ENCODE measurements around the gene ITPR2. TPM values are rescaled to one million over a fixed set of nuclear protein-coding genes. Genes with fewer than 3 reads are reported as not detected.
"Not testable (repeated sequence)": the region's sequence is repeated elsewhere in the genome, so short reads cannot be mapped to it uniquely, and the experiment has no call there.

The ITPR2 gene
- total RNA-seq, 2 experiments from 2014 or later = 33.5 to 34.6 TPM

- no peak overlapping the region for H3K27ac Mint-ChIP-seq
- DNase-seq (no peak), ATAC-seq (no peak)
- H3K36me3 Mint-ChIP-seq (ENCODE audit: low read depth) = peaks cover 6% of the 10 kb centered on the region
- H3K4me3 Mint-ChIP-seq = no peak overlapping the region
- CTCF ChIA-PET = interaction anchor here (1.3 kb wide), 1 partner anchor 9 kb away, joined by 3 read pairs; no protein-coding TSS in a partner anchor
- H3K4me1 Mint-ChIP-seq (ENCODE audit: low read depth) = peaks cover 6% of the 10 kb centered on the region
- no peaks in the 10 kb centered on the region for H3K9me3 Mint-ChIP-seq (ENCODE audit: insufficient read depth)
- POLR2A ChIA-PET = no interaction called here
- H3K27me3 Mint-ChIP-seq (ENCODE audit: low read depth) = no peaks in the 10 kb centered on the region
Measured at GRCh38 chr12:26800347-26800746, 32.6 kb downstream of the ITPR2 start.

- no peaks in the 10 kb centered on the region for H3K9me3 Mint-ChIP-seq (ENCODE audit: insufficient read depth)
- no peak for DNase-seq
- no peak overlapping the region for H3K4me3 Mint-ChIP-seq
- peaks cover 6% of the 10 kb centered on the region for H3K4me1 Mint-ChIP-seq (ENCODE audit: low read depth)
- H3K27ac Mint-ChIP-seq = no peak overlapping the region
- ATAC-seq = no peak
- POLR2A ChIA-PET = no interaction called here
- CTCF ChIA-PET = interaction anchor here (0.9 to 1.3 kb wide), 2 partner anchors 10 to 85 kb away, joined by 3 read pairs; no protein-coding TSS in a partner anchor
- H3K27me3 Mint-ChIP-seq (ENCODE audit: low read depth) = no peaks in the 10 kb centered on the region
- peaks cover 6% of the 10 kb centered on the region for H3K36me3 Mint-ChIP-seq (ENCODE audit: low read depth)
Measured at GRCh38 chr12:26799741-26800140, 33.3 kb downstream of the ITPR2 start.

DNA sequence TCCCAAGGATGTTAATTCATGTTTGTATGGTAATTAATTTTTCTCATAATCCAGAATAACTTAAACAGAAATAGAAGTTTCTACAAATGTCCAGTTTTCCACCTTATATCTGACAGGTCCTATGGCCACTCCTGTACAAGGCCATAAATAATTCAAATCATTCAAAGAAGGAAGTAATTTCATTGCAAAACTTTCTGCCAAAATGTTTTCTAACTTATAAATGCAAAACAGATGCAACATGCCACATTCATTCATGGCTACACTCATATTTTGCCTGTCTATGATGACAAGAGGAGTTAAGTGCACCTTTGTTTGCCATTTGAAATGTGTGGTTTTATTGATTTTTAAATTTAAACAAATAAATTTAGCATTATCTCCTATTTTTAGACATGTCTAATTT is 34.4 kb downstream of the ITPR2 start:
- H3K27me3 Mint-ChIP-seq (ENCODE audit: low read depth) = no peaks in the 10 kb centered on the region
- H3K9me3 Mint-ChIP-seq (ENCODE audit: insufficient read depth) = peaks cover 3% of the 10 kb centered on the region
- DNase-seq (no peak), ATAC-seq (no peak)
- H3K4me1 Mint-ChIP-seq (ENCODE audit: low read depth) = peaks cover 5% of the 10 kb centered on the region
- no peak overlapping the region for H3K27ac Mint-ChIP-seq
- POLR2A ChIA-PET = no interaction called here
- no peak overlapping the region for H3K4me3 Mint-ChIP-seq
- CTCF ChIA-PET = interaction anchor here (0.6 kb wide), 1 partner anchor 446 kb away, joined by 3 read pairs; no protein-coding TSS in a partner anchor
- peaks cover 6% of the 10 kb centered on the region for H3K36me3 Mint-ChIP-seq (ENCODE audit: low read depth)

DNA sequence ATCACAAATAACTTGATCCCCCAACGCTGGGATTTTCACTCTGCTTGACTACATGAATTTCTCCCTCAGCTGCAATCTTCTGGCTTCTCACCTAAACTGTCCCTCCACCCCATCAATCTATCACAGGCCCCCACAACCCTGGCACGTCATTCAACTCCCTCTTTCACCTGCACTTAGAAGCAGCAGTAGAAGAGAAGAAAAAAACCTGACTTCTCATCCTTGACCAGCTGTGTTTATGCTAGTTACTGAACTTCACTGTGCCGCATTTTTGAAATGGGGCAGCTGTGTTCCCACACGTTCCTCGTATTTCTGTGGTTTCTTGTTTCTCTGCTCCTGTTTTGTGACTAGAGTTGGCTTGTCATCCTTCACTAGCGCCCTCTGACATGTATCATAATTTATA is 35.0 kb downstream of the ITPR2 start:
- H3K27ac Mint-ChIP-seq = no peak overlapping the region
- CTCF ChIA-PET = interaction anchor here (0.6 kb wide), 1 partner anchor 446 kb away, joined by 3 read pairs; no protein-coding TSS in a partner anchor
- peaks cover 3% of the 10 kb centered on the region for H3K9me3 Mint-ChIP-seq (ENCODE audit: insufficient read depth)
- H3K36me3 Mint-ChIP-seq (ENCODE audit: low read depth) = peaks cover 6% of the 10 kb centered on the region
- H3K27me3 Mint-ChIP-seq (ENCODE audit: low read depth) = no peaks in the 10 kb centered on the region
- no peak overlapping the region for H3K4me3 Mint-ChIP-seq
- no peaks in the 10 kb centered on the region for H3K4me1 Mint-ChIP-seq (ENCODE audit: low read depth)
- POLR2A ChIA-PET = no interaction called here
- ATAC-seq = no peak
- no peak for DNase-seq

GRCh38 chr12:26795910-26796309 is 37.1 kb downstream of the ITPR2 start:
- ChIA-PET POLR2A (interaction anchor here (0.6 kb wide), 1 partner anchor 138 kb away, joined by 3 read pairs; no protein-coding TSS in a partner anchor), CTCF (no interaction called here)
- Mint-ChIP-seq H3K4me1 (ENCODE audit: low read depth) (peaks cover 12% of the 10 kb centered on the region), H3K9me3 (ENCODE audit: insufficient read depth) (peaks cover 3% of the 10 kb centered on the region), H3K27me3 (ENCODE audit: low read depth) (no peaks in the 10 kb centered on the region), H3K27ac (no peak overlapping the region), H3K4me3 (no peak overlapping the region), H3K36me3 (ENCODE audit: low read depth) (peaks cover 6% of the 10 kb centered on the region)
- DNase-seq = no peak
- ATAC-seq = no peak

- H3K9me3 Mint-ChIP-seq (ENCODE audit: insufficient read depth) = peaks cover 3% of the 10 kb centered on the region
- H3K4me1 Mint-ChIP-seq (ENCODE audit: low read depth) = peaks cover 22% of the 10 kb centered on the region
- no peak overlapping the region for H3K27ac Mint-ChIP-seq
- H3K4me3 Mint-ChIP-seq = no peak overlapping the region
- POLR2A ChIA-PET = no interaction called here
- H3K27me3 Mint-ChIP-seq (ENCODE audit: low read depth) = no peaks in the 10 kb centered on the region
- no peak for DNase-seq
- H3K36me3 Mint-ChIP-seq (ENCODE audit: low read depth) = peaks cover 23% of the 10 kb centered on the region
- no peak for ATAC-seq
- CTCF ChIA-PET = no interaction called here
Measured at GRCh38 chr12:26791301-26791791, 41.6 kb downstream of the ITPR2 start.

- H3K9me3 Mint-ChIP-seq (ENCODE audit: insufficient read depth) = peaks cover 3% of the 10 kb centered on the region
- H3K36me3 Mint-ChIP-seq (ENCODE audit: low read depth) = peaks cover 23% of the 10 kb centered on the region
- ChIA-PET CTCF (no interaction called here), POLR2A (interaction anchor here (0.6 kb wide), 1 partner anchor 43 kb away, joined by 6 read pairs; the partner anchor contains the start of gene ITPR2)
- H3K4me1 Mint-ChIP-seq (ENCODE audit: low read depth) = peaks cover 22% of the 10 kb centered on the region
- no peaks in the 10 kb centered on the region for H3K27me3 Mint-ChIP-seq (ENCODE audit: low read depth)
- H3K27ac Mint-ChIP-seq = no peak overlapping the region
- no peak for DNase-seq
- no peak overlapping the region for H3K4me3 Mint-ChIP-seq
- ATAC-seq = no peak
Measured at GRCh38 chr12:26790645-26790994, 42.4 kb downstream of the ITPR2 start.

DNA sequence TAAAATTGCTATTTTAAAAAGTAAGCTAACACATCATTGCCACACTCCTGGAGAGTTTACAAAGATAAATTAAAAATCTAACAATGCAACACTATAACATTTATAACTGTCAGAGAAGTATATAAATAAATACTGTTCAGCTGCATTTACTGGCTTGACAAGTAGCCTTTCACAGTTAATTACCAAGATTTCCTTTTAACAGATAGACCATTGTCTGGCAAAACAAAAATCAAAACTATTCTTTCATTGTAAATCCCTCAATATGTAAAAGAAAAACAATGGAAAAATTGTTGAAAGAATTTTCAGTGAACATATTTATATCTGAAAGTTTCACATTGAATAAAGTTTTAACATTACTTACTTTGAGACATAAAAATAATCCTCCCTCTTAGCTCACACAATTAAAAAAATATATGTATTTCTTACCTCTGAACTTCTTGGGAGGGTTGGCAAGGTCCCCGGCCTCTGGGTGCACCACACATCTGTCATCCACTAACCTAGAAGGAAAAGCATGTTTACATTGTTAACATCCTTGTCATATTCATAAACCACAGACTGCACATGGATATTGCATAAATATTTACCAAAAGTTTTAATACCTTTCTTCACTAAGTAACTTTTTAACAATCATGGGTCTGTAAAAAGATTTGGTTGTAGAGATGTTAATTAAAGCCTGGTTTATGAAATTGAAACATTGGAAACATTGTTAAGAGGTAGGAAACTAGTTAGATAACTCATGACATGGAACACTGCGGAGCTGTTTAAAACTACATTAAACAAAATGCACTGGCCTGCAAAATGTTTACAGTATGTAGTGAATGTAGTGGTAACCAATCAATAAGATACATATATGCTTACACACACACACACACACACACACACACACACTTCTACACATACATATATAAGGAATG is 43.0 kb downstream of the ITPR2 start:
- ChIA-PET CTCF (interaction anchor here (0.7 kb wide), 1 partner anchor 20 kb away, joined by 3 read pairs; no protein-coding TSS in a partner anchor), POLR2A (no interaction called here)
- H3K9me3 Mint-ChIP-seq (ENCODE audit: insufficient read depth) = peaks cover 3% of the 10 kb centered on the region
- no peak for ATAC-seq
- DNase-seq = no peak
- no peak overlapping the region for H3K27ac Mint-ChIP-seq
- H3K27me3 Mint-ChIP-seq (ENCODE audit: low read depth) = no peaks in the 10 kb centered on the region
- H3K36me3 Mint-ChIP-seq (ENCODE audit: low read depth) = peaks cover 23% of the 10 kb centered on the region
- peaks cover 22% of the 10 kb centered on the region for H3K4me1 Mint-ChIP-seq (ENCODE audit: low read depth)
- no peak overlapping the region for H3K4me3 Mint-ChIP-seq

DNA sequence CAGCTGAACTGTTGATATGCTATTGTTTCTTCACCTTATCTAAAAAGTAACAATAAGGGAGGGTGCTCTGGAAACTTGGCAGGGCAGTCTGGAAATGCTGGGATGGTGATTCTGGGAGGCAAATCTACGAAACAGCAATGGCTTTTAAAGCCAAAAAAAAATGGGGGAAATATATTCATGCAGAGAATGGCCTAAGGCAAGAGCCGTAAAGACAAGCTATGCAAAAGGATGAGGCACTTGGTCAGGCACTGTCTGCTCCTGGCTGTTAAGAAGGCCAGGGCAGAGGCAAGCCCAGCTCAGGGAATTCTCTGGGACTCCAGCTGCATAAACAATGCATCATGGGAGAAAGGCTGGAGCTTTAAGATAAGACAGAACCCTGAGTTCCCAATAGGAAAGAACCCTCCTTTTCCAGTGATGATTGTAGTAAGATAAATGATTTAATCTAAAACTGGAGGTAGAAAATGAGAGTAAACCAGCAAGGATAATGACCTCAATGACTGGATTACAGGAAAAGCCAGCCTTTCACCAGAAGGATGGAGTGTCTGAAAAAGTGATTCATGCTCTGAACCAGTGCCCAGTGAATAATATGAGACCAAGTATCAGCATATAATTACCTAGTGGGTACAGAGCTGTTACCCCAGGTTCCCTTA is 46.0 kb downstream of the ITPR2 start:
- H3K4me1 Mint-ChIP-seq (ENCODE audit: low read depth) = peaks cover 20% of the 10 kb centered on the region
- no peaks in the 10 kb centered on the region for H3K9me3 Mint-ChIP-seq (ENCODE audit: insufficient read depth)
- ATAC-seq (no peak), DNase-seq (no peak)
- CTCF ChIA-PET = no interaction called here
- no peak overlapping the region for H3K4me3 Mint-ChIP-seq
- POLR2A ChIA-PET = no interaction called here
- H3K27ac Mint-ChIP-seq = no peak overlapping the region
- H3K36me3 Mint-ChIP-seq (ENCODE audit: low read depth) = peaks cover 32% of the 10 kb centered on the region
- H3K27me3 Mint-ChIP-seq (ENCODE audit: low read depth) = no peaks in the 10 kb centered on the region

DNA sequence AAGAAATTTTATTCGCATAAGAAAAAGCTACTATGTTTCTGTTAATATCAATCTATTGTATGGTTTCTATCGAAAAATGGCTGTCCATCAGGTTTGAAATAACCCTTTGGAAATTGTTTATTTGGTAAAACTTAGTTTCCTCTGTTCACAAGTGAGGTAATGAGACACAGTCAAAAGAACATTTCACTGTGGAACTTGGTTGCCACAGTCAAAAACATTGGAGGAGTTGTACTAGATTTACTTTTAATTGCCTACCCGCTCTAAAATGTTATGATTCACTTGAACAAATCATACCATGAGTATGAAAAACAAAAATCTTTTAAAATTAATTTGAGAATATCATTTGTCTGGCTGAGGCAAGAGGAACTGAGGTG is 46.5 kb downstream of the ITPR2 start:
- peaks cover 33% of the 10 kb centered on the region for H3K36me3 Mint-ChIP-seq (ENCODE audit: low read depth)
- ATAC-seq = no peak
- peaks cover 15% of the 10 kb centered on the region for H3K4me1 Mint-ChIP-seq (ENCODE audit: low read depth)
- no peaks in the 10 kb centered on the region for H3K9me3 Mint-ChIP-seq (ENCODE audit: insufficient read depth)
- CTCF ChIA-PET = no interaction called here
- H3K27ac Mint-ChIP-seq = no peak overlapping the region
- DNase-seq = no peak
- POLR2A ChIA-PET = no interaction called here
- H3K27me3 Mint-ChIP-seq (ENCODE audit: low read depth) = no peaks in the 10 kb centered on the region
- no peak overlapping the region for H3K4me3 Mint-ChIP-seq

DNA sequence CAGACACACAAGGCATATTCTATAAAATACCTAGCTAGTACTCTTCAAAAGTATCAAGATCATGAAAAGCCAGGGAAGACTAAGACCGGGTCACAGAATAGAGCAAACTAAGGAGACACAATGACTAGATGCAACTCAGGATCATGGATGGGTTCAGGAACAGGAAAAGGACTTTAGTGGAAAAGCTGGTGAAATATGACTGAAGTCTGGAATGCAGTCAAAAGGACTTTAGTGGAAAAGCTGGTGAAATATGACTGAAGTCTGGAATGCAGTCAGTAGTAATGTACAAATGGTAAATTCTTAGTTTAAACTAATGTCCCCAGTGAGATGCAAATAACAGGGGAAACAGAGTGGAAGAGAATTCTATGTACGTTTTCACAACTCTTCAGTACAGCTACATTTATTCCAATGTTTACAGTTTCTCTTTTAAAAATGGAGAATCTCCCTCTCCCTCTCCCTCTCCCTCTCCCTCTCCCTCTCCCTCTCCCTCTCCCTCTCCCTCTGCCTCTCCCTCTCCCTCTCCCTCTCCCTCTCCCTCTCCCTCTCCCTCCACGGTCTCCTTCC is 49.1 kb downstream of the ITPR2 start:
- H3K27ac Mint-ChIP-seq; H3K9me3 Mint-ChIP-seq (ENCODE audit: insufficient read depth); ATAC-seq; CTCF ChIA-PET; H3K27me3 Mint-ChIP-seq (ENCODE audit: low read depth); H3K4me3 Mint-ChIP-seq; POLR2A ChIA-PET; DNase-seq; H3K4me1 Mint-ChIP-seq (ENCODE audit: low read depth): not testable (repeated sequence)
- peaks cover 46% of the 10 kb centered on the region for H3K36me3 Mint-ChIP-seq (ENCODE audit: low read depth)

DNA sequence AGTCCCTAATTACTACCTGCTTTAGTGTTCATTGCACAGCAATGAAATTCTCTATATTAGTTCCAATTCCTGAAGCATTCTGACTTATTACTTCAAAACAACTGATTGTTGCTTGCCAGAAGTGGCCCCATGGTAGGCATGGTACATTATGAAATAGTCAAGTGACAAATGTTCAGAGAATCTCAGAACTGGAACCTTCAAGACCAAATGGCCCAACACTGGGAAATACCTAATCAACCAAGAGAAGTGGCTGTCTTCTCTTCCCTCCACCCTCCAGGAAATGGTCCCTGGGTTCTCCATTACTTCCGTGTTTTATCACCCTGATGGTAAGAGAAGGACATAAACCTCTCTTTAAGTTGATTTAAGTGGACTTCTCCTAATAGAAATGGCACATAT is 49.9 kb downstream of the ITPR2 start:
- no peak for DNase-seq
- no peak for ATAC-seq
- Mint-ChIP-seq H3K4me3 (no peak overlapping the region), H3K27me3 (ENCODE audit: low read depth) (no peaks in the 10 kb centered on the region), H3K27ac (no peak overlapping the region), H3K9me3 (ENCODE audit: insufficient read depth) (peaks cover 5% of the 10 kb centered on the region), H3K4me1 (ENCODE audit: low read depth) (no peaks in the 10 kb centered on the region), H3K36me3 (ENCODE audit: low read depth) (peaks cover 43% of the 10 kb centered on the region)
- POLR2A ChIA-PET = no interaction called here
- CTCF ChIA-PET = no interaction called here
